GM21526 (cell line): Measurements from ENCODE around the gene SH2D2A.

ENCODE experiments used
- ATAC-seq: cut with Tn5 transposase; IDR thresholded peaks from one replicate; pipeline ENCODE4 v1.9.1; 2021; ENCODE audit warnings: moderate library complexity; ENCODE audit not compliant: unreplicated experiment, low FRiP score

Gene SH2D2A

DNA sequence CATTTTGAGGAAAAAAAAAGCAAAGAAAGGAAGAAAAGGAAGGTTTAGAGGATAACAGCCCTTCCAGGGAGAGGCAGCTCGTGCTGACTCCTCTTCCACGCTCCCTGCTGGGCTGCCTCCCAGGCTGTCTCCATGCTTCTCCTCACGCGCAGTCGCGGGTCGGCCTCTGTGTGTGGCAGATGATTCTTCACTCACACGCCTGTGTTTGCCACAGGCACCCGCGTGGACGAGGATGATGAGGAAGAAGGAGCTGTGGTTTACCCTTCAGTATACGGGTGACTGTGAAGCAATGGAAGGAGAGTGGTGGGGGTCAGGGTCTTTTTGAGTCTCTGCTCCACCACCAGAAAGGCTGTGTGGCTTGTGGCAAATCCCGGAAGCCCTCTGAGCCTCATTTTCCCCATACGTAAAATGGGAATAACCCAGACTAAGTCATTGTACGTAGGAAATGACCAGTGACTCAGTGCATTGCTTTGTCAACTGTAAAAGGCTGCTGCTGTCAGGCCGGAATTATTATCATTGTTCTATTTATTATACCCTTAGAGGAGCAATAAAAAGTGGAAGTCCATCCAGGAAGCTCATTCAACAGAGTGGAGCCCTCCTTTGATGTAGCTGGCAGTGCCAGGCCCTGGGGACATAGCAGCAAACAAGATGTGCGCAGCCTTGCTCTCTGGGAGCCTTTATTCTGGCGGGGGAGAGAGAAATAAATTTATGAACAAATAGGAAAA, 11.9 kb upstream of the SH2D2A start:
- ATAC-seq, result no peak

DNA sequence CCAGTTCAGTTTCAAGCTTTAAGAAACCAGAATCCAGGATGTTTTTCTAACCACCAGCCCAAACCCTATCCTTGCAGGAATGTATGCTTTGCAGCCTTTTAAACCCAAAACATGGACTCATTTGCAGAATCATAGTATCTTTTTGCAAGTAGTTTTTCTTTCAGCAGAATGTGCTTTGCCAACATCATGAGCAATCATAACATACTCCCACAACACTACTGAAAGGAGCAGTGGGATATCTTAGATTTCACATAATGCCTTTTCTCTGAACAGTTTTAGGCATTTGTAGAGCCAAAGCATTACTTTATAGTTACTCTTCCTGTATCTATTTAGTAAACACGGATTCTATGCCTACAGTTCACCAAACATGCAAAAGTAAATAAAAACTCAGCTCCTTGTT, 10.0 kb upstream of the SH2D2A start:
- ATAC-seq, result no peak

DNA sequence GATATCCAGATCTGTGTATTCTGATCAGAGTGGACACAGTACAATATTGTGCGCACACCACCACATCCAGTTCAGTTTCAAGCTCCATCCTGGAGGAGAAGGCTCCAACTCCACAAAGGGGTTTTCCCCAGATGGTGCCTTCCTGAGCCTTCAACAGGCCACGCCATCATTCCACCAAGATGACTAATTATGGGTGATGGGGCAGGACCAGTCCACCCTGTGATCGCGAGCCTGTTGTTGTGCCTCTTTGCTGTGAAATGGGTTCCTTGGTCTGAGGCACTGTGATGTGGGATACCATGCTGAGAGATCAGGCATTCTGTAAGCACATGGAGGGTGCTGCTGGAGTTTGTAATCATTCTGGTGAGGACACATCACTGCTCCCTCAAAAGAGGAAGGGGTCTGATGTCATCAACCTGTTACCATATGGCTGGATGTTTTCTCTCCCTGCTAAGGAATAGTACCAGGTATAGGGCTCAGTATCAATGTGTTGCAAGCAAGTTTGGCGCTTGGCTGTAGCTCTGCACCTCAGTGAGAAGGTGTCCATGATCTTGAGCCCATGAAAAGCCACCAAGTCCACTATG, 6.7 kb upstream of the SH2D2A start:
- ATAC-seq, result no peak

DNA sequence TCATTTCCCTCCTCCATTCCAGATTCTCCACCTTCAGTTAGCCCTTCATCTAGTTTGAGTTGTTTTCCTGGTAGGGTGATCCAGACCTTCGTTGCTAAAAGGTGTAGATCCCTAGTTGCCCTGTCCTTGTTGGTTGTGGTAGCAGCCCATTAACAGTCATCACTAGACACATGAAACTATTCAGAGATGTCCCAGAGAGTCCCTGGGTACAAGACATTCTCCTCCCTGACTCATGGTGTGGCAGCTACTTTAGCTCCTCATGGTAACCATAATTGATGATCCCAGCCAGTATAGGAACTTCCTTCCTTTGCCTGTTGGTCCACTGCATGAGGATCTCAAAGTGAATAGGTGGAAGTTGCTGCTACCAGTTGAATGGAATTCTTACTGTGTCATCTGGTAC, 6.0 kb upstream of the SH2D2A start:
- ATAC-seq, result no peak

DNA sequence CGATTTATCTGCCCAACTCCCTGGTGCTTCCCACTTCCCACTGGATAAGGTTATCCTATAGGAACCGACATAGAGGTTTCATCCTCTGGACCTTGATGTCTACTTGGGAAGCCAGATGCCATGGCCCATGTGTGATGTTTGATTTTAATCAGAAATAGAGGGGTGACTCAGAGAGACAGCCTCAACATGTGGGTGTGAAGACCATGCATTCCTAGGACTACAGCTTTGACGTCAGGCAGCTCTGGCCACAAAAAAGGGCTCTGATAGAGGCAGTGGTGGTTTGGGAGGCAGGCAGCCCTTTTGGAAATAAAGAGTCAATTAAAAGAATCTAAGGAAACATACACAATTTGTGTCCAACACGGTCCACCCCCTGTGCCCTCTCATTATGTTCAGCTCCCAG, 5.2 kb upstream of the SH2D2A start:
- ATAC-seq, result no peak

DNA sequence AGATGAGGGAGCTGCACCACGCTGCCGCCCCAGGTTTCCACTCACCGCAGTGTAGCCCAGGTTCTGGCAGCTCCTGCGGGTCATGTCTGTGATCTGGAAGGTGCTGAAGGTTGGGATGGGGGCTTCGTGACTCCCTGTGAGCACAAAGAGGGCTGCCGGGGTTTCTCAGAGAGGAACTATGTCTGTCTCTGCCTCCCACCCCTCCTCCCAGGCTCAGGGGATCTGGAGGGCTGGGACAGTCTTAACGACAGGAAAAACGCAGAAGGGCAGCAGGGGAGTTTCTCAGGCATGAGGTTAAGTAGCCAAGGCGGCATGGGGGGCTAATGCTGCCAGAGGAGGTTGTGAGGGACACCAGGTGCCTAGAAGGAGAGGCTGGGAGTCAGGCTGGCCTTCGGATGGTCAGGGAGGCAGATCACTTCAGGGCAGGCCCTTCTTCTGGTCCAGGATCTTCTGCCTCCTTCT, 656 bp downstream of the SH2D2A start:
- ATAC-seq, result no peak

DNA sequence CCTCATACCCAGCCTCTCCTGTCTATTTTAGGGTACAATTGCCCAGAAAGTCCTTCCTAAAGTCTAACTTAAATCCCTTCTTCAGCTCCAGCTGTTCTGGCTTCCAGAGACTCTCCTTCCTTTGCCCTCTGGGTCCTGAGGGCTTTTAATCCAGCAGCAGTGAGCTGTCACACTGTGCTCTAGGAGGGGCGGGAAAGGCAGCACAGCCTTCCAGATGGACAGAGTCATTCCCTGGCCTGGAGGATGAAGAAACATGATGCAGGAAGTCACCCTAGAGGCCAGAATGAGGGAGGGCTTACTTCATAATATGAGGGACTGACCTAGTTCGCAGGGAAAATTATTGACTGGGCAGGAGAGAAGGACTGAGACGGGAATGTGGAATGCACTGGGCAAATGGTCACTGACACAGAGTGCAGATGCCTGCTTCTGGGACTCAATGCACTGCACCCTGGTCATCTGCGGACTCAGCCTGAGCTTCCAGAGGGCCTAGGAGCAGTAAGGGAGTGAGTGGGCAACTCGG, 1.3 kb downstream of the SH2D2A start:
- ATAC-seq, result no peak

DNA sequence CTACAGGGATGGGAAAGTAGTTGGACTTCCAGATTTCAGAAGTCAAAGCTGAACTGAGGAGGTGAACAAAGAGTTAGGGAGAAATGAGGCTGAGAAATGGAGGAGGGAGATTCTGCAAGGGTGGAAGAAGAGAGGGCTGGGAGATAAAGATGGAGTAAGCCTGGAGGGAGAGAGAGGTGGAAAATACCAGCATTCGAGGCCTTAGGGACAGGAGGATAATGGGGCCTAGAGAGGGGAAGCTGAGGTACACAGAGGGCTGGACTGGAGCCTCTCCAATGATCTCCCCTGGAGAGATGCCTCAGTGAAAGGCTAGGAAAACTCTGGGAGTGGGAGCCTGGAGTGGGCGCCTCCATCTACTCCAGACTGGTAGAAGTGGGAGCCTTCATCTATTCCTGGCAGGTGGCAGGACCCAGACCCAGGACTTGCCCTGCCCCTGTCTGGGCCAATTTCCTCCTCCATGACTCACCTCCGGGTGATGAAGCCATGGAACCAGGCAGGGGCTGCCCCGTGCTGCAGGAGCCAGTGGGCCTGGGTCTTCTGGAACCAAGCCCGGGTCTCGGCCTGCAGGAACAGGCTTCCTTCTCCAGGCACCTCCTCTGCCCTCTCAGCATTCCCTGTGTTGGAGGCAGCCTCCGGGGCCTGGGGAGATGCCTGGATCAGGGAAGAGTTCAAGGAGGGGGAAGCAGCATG, 1.9 kb downstream of the SH2D2A start:
- ATAC-seq, result no peak

DNA sequence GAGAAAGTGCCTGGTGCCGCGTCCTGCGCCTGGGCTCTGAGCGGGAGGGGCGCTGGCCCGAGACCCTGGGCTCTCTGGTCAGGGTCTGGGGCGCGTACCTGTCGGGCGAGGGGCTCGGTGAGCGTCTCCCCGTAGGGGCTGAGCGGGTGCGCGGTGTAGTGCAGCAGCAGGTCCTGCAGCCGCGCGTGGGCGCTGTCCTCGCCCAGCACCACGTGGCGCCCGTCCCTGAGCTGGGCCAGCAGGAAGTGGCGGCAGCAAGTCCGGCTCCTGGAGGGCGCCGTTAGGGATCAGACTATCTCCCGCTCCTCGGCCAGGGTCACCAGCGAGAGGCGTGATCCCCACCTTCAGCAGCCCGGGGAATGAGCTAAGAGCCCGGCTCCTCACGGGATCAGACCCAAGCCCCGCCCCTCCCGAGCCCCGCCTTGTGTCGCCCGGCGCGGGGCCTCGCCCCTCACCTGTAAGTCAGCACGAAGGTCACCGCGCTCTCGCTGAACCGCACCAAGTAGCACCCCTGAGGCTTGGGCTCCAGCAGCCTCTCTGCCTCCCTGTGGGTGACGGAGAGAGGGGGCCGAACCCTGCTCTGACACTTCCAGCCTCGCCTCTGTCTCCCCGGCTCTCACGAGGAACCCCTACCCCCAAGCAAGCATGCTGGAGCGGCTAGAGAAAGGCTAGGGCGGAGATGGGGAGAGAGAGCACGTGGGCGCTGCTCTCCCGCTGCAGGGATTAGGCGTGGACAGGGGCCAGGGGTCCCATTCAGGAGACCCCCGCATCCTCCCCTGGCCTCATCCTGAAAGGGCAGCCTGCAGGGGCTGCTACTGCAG, 2.7 kb downstream of the SH2D2A start:
- ATAC-seq, result no peak

DNA sequence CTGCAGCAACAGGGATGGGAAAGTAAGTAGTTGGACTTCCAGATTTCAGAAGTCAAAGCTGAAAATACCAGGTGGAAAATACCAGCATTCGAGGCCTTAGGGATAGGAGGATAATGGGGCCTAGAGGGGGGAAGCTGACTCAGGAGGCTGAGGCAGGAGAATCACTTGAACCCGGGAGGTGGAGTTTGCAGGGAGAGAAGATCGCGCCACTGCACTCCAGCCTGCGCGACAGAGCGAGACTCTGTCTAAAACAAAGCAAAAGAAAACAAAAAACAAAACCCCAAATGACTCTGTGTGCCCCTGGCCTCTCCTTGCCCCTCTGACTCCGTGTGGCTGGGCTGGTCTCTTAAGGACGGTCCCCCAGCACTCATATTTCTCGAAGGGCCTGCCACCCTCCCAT, 3.4 kb downstream of the SH2D2A start:
- no peak for ATAC-seq

DNA sequence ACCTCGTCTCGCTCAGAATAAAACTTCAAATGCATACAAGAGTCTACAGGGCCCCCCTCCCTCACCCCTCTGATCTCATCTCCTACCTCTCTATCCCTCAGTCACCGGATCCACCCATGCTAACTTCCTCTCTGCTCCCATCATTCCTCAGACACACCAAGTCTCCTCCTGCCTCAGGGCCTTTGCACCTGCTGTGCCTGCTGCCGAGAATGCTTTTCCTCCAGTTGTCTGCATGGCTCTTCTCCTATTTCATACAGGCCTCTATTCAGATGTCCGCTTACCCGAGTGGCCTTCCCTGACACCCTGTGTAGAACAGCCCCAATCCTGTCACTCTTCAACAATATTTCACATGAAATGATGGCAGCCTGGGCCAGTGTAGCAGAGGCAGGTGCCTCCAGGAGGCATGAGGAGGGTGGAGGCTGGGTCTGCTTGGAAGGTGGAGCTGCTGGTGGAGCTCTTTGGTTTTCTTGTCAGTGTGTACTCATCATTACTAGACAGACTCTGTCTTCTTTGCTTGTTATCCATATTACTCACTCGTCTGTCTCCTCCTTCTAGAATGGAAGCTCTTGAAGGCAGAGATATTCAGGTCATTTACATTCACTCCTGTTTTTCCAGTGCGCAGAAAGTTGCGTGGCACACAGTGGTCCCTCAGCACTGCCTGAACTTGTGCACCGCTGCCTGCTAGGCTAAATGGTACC, 4.2 kb downstream of the SH2D2A start:
- no peak for ATAC-seq

DNA sequence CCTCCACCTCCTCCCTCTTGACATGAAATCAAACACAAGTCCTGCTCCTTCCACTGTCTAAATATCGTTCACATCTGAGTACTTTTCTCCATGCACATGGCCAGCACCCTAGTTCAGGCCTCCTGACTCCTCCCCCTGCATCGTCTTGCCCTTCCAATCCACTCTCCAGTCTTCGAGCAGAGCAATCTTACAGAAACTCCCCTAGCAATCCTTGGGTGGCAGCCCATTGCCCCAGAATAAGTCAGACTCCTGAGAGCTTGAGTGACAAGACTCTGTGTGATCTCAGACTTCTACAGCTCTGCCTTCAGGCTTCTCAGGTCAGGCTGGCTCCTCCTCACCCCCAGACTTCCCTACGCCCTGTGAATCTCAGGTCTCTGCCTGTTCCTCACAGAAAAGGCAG, 5.5 kb downstream of the SH2D2A start:
- ATAC-seq, result no peak

DNA sequence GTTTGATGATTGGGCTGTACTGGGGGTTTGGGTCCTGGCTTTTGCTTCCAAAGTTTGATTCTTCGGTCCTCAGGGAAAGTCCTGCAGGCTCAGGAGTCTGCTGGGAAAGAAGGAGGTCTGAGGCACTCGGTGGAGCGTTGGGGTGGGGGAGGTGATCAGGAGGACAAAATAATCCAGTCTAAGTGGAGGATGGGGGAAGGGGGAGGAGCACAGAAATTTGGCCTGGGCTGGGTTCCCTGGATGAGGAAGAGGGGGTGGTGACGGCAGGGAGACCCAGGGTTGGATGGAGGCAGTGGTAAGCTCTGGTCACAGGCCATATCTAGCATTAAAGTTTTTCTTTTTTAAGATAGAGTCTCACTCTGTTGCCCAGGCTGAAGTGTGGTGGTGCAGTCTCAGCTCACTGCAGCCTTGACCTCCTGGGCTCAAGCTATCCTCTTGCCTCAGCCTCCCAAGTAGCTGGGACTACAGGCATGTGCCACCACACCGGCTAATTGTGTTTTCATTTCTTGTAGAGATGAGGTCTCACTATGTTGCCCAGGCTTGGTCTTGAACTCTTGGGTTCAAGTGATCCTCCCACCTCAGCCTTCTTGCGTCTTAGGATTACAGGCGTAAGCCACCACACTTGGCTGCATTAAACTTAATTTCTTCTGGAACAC, 6.8 kb downstream of the SH2D2A start:
- ATAC-seq, result no peak

DNA sequence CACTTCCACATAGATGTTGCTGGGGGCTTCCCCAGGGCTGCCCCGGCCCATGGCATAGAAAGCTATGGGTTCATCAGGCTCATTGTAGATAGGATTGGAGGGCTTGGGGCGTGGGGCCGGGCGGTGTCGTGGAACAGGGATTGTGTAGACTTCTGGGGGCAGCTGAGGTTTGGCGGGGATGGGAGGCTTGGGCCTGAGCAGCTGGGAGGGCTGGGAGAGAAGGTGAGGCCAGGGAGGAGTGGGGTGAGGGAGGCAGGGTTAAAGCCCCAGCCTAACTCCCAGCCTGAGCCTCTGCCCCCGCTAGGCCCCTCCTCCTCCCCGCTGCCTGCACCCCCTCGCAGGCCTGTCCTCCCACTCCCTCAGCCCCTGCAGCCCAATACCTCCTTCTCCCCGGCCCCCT, 7.4 kb downstream of the SH2D2A start:
- no peak for ATAC-seq

DNA sequence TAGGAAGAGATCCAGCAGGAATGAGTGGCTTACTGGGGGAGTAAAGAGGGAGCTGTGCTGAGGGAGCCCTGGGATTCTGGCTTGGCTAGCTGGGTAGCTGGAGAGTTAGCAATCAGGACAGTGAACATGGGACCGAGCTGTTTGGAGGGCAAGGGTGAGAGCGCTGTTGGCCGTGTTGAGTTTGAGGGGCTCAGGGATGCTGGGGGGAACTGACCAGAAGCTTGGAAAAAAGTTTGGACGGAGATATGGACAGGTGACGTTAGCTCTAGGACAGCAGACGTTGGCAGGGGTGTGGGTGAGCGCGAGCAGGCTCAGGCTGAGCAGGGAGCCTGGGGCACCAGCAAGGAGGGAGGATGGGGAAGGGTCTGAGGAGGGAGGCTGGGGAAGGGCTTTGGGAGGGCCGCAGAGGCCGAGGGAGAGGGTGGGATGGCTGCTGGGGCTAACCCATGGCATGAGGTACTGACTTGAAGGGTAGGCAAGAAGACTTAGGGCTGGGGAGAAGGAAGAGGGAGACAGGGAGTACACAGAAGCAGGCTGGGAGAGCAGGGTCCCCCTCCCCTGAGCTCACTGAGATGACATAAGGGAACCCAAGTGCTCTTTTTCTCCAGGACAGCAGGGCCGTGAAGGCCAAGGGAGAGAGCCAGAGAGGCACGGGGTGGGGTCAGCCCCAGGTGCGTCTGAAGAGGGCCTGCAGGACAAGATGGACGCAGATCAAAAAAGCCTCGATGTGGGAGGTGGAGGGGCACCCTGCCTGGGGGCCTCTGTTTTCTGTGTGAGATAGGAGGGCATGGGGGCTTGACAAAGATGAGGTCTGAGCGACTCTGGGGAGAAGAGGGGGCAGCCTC, 8.2 kb downstream of the SH2D2A start:
- ATAC-seq, result no peak

DNA sequence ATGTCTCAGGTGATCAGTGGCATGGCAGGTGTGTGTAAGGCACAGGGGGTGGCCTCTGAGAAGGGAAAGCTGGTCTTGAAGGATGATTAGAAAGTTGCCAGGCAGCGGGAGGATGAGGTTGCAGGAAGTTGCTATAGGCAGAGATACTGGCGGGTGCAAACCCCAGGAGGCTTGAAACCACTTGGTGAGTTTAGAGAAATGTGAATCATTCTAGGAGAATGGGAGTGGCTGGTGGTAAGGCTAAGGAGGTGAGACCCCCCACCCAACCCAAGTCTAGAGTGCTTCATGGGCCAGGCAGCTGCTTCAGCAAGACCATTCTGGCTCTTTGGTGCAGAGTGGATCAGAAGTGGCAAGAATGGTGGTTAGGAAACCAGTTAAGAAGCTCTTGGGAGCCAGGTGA, 9.0 kb downstream of the SH2D2A start:
- ATAC-seq, result no peak

DNA sequence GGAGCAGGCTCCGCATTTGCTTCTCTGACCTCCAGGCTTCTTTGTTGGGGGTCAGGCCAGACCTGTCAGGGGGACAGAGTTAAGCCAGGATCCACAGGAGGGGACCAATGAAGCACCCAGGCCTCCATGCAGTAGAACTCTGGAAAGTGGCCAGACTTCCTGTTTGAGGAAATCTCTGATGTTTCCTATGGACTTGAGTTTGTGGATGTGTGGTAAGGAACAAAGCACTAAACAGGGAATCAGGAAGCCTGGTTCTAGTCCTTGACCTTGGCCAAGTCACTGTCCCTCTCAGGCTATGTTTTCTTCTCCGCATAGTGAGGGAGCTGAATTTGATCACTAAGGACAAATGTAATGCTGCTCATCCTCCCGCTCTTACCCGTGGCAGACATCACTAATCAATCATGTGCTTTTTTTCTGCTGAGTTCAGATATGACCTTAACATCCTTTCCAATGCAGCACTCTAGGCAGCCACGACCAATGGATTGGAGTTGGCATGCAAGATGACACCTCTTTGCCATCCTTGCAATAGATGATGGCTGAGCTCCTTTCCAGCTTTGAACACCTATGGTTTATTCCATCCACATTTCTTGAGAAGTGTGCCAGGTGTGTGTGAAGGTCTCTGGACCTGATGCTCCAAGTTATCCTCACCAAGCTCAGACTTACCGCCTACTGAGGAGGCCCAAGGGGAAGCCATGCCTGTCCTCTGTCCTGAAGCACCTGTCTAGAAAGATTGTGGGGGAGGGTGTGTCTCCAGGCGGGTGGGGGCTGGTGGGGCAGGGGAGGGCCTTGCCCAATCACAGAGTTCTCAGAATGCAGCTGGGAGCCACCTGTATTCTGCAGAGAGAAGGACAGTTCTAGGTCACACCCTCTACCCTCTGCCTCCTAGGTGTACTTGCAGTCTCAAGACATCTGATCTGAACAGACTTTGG, 9.9 kb downstream of the SH2D2A start:
- no peak for ATAC-seq
